NT2/D1 (cell line): ENCODE measurements around the gene CDH4.

Experiments
- DNase-seq: peaks from one replicate; pipeline ENCODE4 v3.0.0-alpha.2; 2011; ENCODE audit warnings: low read depth, low spot score
- H3K27me3 ChIP-seq: 2 replicates; pipeline ENCODE4 v1.6.0; 2011; ENCODE audit warnings: mild to moderate bottlenecking; ENCODE audit not compliant: insufficient read length, insufficient read depth
- H3K36me3 ChIP-seq: 2 replicates; pipeline ENCODE4 v1.6.1; 2011; ENCODE audit warnings: mild to moderate bottlenecking, low read length, mixed read lengths; ENCODE audit not compliant: insufficient read depth, insufficient read length
- H3K4me1 ChIP-seq: 2 replicates; pipeline ENCODE4 v1.5.1; 2011; ENCODE audit not compliant: insufficient read depth, insufficient read length
- H3K4me3 ChIP-seq: 2 replicates; pipeline ENCODE4 v1.5.1; 2011; ENCODE audit warnings: low read depth; ENCODE audit not compliant: insufficient read length
- H3K9ac ChIP-seq: 2 replicates; pipeline ENCODE4 v1.6.0; 2011; ENCODE audit warnings: low read depth; ENCODE audit not compliant: insufficient read length
- H3K9me3 ChIP-seq: 2 replicates; pipeline ENCODE4 v1.5.1; 2011; ENCODE audit warnings: mild to moderate bottlenecking, low read length; ENCODE audit not compliant: insufficient read depth
- SUZ12 ChIP-seq: IDR thresholded peaks from 2 replicates; pipeline ENCODE4 v1.6.1; 2011; ENCODE audit not compliant: insufficient read length, insufficient read depth; ENCODE audit errors: extremely low read depth
- YY1 ChIP-seq: IDR thresholded peaks from 2 replicates; pipeline ENCODE4 v1.6.1; 2011; ENCODE audit not compliant: insufficient read length, insufficient read depth
- ZNF274 ChIP-seq: IDR thresholded peaks from 2 replicates; pipeline ENCODE4 v1.6.1; 2011; ENCODE audit warnings: mild to moderate bottlenecking, low read depth, low read length

CDH4 gene

DNA sequence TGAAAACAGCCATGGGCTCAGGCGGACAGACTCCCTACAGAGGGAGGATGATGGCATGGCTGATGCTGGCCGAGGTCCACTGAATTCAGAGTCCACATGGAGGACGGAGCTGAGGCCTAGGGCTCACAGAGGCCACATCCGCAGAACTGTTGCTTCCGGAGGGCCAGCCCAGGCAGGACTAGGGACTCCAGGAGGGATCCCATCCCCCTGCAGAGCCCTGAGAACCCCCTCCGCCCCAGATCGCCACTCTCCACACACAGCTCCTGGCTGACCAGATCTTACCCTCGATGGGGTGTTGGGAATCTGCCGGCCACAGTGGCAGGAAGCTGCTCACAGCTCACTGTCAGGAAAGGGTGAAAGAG, 414.4 kb downstream of the CDH4 start:
- TF ChIP-seq ZNF274, result no peak
- TF ChIP-seq YY1, result no peak
- Histone ChIP-seq H3K9ac (no peak overlapping the region), H3K27me3 (peaks cover 92% of the 10 kb centered on the region)

DNA sequence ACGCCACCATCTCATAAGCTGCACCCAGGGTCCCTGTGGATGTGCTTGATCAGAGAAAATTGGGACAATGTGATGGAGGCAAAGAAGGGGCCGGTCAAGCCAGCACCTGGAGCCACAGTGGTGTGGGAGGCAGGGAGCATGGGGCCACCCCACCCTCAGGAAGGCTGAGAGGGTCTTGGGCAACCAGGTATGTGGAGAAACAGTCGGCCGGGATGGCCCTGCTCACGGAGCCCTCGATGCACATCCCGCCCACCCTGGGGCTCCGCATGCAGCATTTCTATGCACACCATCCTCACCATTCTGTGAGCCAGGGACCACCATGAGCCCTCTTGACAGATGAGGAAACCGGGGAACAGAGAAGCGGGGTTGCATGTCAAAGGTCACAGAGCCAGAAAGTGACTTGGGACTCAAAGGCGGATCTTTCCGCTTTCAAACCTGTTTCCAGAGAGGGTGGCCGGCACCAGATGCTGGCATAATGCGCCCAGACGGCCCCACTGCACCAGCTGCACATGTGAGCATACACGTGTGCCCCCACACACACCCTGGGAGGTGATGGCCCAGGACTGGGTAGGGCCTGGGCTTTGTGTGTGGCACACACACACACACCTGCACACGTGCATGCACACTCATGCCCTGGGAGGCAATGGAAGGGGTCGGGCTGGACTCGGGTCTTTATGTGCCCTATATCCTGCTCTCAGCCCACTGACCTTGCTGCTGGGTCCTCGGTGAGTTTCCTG, 415.2 kb downstream of the CDH4 start:
- H3K4me1 ChIP-seq, result peaks cover 12% of the 10 kb centered on the region
- no peak for TF ChIP-seq YY1
- TF ChIP-seq ZNF274, result no peak
- no peak for TF ChIP-seq SUZ12
- no peak overlapping the region for H3K4me3 ChIP-seq
- H3K9me3 ChIP-seq, result no peaks in the 10 kb centered on the region
- DNase-seq, result no peak
- no peak overlapping the region for H3K9ac ChIP-seq
- H3K36me3 ChIP-seq, result no peaks in the 10 kb centered on the region
- H3K27me3 ChIP-seq, result peaks cover 93% of the 10 kb centered on the region

More for the DNA sequence above, 414.4 kb downstream of the CDH4 start:
- peaks cover 12% of the 10 kb centered on the region for H3K4me1 ChIP-seq
- H3K9me3 ChIP-seq, result no peaks in the 10 kb centered on the region
- no peak for DNase-seq
- no peak overlapping the region for H3K4me3 ChIP-seq
- H3K36me3 ChIP-seq, result no peaks in the 10 kb centered on the region

DNA sequence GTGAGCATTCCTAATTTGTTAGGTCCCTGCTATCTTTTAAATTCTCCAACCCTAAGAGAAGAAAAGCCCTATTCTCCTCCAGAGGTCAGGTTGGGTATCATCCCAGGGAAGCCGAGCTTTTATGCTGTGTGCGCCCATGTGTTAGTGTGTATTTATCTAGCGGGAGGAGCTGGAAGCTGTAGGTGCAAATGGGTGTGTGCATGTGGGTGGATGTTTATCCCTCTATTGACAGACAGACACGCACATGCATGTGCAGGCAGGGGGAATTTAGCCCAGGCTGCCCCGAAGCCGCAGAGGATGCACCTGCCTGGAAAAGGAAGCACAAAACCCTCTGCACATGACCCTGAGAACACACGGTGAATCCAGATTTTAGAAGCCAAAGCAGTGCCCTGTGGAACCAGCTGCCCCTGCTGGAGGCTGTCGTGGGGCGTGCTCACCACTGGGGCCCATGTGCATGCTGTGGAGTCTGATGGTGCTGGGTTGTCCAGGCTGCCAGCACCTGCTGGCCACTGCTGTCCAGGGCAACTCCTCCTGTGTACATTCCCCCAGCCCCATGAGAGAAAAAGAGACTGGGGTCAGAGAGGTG, 416.1 kb downstream of the CDH4 start:
- H3K9me3 ChIP-seq, result no peaks in the 10 kb centered on the region
- DNase-seq, result no peak
- H3K4me1 ChIP-seq, result peaks cover 4% of the 10 kb centered on the region
- no peaks in the 10 kb centered on the region for H3K36me3 ChIP-seq
- TF ChIP-seq ZNF274, result no peak
- no peak for TF ChIP-seq SUZ12
- TF ChIP-seq YY1, result no peak
- H3K4me3 ChIP-seq, result no peak overlapping the region
- H3K9ac ChIP-seq, result no peak overlapping the region
- H3K27me3 ChIP-seq, result peaks cover 95% of the 10 kb centered on the region

DNA sequence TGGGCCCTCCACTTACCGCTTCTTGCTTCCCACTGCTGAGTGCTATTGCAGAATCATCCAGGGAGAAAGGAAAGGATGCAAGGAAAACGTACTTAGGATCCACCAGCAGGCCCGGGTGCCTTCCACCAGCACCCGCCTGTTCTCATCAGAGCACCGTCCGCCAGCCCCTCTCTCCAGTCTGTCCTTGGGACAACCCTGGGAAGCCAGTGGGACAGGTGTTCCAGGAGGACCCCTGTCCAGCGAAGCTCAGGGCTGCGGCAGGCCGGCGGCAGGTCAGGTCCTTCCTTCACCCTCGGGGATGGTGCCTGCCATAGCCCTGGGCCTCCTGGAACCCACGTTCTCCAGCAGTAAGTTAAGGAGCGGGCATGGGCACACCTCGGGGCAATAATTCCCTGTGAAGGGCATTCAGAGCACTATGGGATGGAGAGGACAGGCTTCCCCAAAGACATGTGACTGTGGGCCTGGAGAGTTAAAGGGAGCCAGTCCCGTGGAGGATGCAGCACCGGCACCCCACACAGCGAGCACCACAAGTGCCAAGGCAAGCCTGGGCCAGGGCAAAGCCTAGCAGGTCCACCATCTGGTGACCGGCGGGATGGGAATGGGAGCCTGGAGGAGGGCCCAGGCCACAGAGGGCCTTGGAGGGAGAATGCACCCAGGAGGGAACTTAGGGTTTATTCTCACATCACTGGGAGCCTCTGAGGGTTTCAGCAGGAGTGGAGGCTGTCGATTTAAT, 416.9 kb downstream of the CDH4 start:
- TF ChIP-seq SUZ12 (no peak), YY1 (no peak), ZNF274 (no peak)
- no peaks in the 10 kb centered on the region for H3K9me3 ChIP-seq
- no peak for DNase-seq
- H3K27me3 ChIP-seq, result peaks cover 96% of the 10 kb centered on the region
- no peaks in the 10 kb centered on the region for H3K36me3 ChIP-seq
- peaks cover 2% of the 10 kb centered on the region for H3K4me1 ChIP-seq
- H3K9ac ChIP-seq, result no peak overlapping the region
- no peak overlapping the region for H3K4me3 ChIP-seq

DNA sequence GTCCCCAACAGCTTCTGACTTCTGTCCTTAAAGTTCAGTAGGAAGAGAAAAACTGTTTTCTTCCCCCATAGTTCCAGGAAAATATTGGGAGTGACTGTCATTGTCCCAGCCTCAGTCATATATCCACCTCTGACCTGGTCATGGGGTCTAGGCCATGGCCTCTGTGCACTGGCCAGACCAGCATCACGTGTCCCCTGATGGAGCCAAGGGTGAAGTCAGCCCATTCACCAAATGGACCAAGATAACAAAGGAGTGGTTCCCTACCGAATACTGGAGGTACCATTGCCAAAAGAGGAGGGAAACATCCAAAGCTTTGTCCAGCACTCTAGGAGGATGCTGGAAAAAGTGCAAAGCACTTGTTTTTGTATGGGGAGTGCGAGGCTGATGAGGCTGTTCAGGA, 418.2 kb downstream of the CDH4 start:
- peaks cover 95% of the 10 kb centered on the region for H3K27me3 ChIP-seq

DNA sequence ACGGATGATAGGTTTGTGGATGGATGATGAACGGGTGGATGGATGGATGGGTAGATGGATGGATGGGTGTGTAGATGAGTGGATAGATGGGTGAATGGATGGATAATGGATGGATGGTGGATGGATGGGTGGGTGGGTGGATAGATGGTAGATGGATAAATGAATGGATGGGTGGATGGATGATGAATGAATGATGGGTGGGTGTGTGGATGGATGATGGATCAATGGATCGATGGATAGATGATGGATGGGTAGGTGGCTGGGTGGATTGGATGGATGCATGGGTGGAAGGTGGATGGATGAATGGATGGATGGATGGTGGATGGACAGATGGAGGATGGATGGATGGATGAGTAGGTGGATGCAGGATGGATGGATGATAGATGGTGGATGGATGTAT, 419.5 kb downstream of the CDH4 start:
- Histone ChIP-seq H3K4me3 (no peak overlapping the region), H3K27me3 (peaks cover 92% of the 10 kb centered on the region), H3K9ac (no peak overlapping the region), H3K36me3 (no peaks in the 10 kb centered on the region), H3K9me3 (no peaks in the 10 kb centered on the region), H3K4me1 (peaks cover 5% of the 10 kb centered on the region)
- TF ChIP-seq YY1 (no peak), SUZ12 (no peak), ZNF274 (no peak)
- DNase-seq, result no peak

More for the DNA sequence above, 418.2 kb downstream of the CDH4 start:
- H3K4me3 ChIP-seq, result no peak overlapping the region
- no peaks in the 10 kb centered on the region for H3K9me3 ChIP-seq
- TF ChIP-seq SUZ12 (no peak), ZNF274 (no peak), YY1 (no peak)
- H3K4me1 ChIP-seq, result peaks cover 2% of the 10 kb centered on the region
- DNase-seq, result no peak
- no peak overlapping the region for H3K9ac ChIP-seq
- no peaks in the 10 kb centered on the region for H3K36me3 ChIP-seq
